Transverse colon (tissue), 4 donors: Measurements from ENCODE around the gene NCKAP5.

Experiments used
- CTCF ChIP-seq, 5 experiments: fragments of 200-600 bp in 3 of 5; fragments of 450-650 bp in 2 of 5; sonication (generic) in 3 of 5; IDR thresholded peaks; 1 replicate in 2 of 5; 2 replicates in 3 of 5; pipeline ENCODE4 v1.5.1; 2016 to 2017; ENCODE audit warnings: antibody characterized with exemption in 5 of 5, inconsistent platforms in 3 of 5, mild to moderate bottlenecking in 2 of 5, moderate library complexity in 1 of 5
- POLR2A ChIP-seq: fragments of 450-650 bp; IDR thresholded peaks from one replicate; pipeline ENCODE4 v1.6.1; 2016; ENCODE audit warnings: antibody characterized with exemption, mild to moderate bottlenecking, moderate library complexity
- POLR2AphosphoS5 ChIP-seq, 3 donors: sonication (generic); formaldehyde crosslinking; IDR thresholded peaks; one replicate each; pipeline ENCODE4 v1.6.1; 2016; ENCODE audit warnings: antibody characterized with exemption in 3 of 3

DNA sequence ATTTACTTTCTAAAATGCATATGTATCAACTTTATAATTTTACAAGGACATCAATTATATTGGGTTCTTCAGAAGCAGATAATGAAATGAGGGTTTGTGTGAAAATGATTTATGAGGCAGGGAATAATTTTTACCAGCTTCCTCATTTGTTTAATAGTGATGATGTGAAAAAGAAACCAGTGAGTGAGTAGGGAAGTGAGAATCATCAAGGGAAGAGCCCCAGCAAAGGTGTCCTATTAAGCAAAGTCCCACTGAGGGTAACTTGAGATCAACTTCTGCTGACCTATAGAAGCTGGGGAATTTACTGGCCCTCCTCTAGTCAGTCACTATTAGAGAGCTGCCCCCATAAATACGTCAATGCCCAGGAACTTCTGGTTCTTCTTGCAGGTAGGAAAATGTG, 631.5 kb downstream of the NCKAP5 start:
- TF ChIP-seq CTCF (IDR thresholded peaks at IDR 0.05) (no peak), POLR2A (no peak), POLR2AphosphoS5 (IDR thresholded peaks at IDR 0.05) (no peak)
